Measurements from ENCODE around the gene MYOCOS.
A peak's percentile ranks its signal among the peaks of the same experiment; 100 is the strongest.
"Not testable (repeated sequence)": the region's sequence is repeated elsewhere in the genome, so short reads cannot be mapped to it uniquely, and the experiment has no call there.

MYOCOS gene

GRCh38 chr1:171627020-171627419 lies 5.0 kb downstream of the MYOCOS start:
- DNase-seq: no peak

DNA sequence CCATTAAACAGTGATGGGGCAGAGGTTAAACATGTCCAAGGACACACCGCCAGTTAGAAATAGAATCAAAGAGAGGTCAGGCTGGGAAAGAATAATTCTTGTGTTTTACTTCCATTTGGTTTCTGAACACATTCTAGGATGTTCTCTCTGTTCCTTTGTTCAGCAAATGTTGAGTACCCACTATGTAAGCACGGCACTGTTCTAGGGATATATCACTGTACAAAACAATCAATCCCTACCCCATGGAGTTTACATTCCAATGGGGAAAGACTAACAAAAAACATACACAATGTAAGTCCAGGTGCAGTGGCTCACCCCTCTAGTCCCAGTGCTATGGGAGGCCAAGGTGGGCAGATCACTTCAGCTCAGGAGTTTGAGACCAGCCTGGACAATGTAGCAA lies 6.2 kb downstream of the MYOCOS start:
- DNase-seq: no peak

- no peak for DNase-seq
These were observed 13.6 kb downstream of the MYOCOS start for GRCh38 chr1:171635661-171636060.

DNA sequence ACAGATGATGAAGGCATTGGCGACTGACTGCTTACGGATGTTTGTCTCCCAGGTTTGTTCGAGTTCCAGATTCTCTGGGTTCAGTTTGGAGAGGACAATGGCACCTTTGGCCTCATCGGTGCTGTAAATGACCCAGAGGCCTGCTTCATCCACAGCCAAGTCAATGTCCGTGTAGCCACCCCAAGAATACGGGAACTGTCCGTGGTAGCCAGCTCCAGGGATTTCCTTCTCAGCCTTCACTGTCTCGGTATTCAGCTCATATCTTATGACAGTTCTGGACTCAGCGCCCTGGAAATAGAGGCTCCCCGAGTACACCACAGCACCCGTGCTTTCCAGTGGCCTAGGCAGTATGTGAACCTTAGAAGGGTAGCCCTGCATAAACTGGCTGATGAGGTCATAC lies 14.1 kb downstream of the MYOCOS start:
- DNase-seq: no peak

GRCh38 chr1:171637928-171638576 lies 16.0 kb downstream of the MYOCOS start:
- no peak for DNase-seq

DNA sequence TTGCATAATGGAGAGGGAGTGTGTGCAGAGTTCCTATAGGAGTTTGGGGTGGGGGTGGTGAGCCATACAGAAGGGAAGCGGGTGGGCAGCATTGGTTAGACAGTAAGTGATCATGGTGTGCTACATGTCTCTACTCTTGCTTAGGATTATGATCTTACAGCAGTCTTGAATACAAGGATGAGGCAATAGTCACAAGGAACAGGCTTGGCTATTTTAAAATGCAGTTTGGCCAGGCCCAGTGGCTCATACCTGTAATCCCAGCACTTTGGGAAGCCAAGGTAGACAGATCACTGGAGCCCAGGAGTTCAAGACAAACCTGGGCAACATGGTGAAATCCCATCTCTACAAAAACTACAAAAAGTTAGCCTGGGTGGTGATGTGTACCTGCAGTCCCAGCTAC lies 18.2 kb downstream of the MYOCOS start:
- DNase-seq: no peak

DNA sequence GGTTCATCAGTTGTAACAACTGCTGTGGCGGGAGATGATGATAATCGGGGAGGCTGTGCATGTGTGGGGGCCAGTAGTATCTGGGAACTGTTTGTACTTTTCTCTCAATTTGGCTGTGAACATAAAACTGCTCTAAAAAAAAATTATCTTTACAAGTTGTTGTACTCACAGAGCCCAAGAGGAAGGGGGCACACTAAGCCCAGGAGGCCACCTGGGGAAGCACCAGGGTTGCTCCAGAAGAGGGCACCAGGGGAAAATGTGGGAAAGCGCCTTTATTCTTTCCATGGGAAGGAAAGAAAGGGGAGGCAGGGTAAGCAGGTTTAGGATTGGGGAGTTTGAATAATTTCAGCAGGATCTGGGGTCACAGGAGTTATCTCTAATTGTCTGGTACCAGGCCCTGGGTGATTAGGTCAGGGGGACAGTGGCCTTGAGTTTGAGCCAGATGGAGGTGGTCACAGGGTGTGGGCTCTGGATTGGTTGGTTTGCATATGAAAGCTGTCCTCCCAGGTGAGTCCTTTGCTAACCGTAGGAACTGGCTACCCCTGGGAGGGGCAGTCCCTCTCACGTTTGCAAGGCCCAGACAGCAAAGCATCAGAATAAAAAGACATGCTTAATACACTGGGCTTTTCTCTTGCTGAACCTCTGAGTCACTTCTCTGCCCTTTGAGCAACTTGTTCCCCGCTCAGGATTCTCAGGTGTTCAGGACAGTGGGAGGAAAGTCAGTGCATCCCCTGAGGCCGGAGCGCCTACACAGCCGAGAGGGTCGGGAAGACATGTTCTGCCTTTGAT lies 19.2 kb downstream of the MYOCOS start:
- peak; percentile 68 for DNase-seq

GRCh38 chr1:171642197-171642596 lies 20.2 kb downstream of the MYOCOS start:
- no peak for DNase-seq

DNA sequence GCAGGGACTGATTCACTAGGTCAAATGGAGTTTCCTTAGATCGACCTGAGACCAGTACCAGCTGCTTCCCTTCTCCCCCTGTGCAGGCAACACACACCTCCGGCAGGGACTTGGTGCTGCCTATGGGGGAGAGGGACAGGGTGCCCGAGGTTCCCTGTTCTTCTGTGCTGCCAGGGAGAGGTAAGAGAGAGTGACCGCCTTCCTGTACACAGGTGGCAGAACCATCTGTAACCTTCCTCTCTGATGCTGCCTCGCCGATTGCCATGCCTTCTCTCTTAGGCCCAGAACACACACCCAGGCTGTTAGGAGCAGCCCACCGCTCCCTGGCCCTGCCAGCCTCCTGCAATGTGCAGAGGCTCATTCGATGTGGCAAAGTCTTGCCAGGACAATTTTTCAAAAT lies 21.1 kb downstream of the MYOCOS start:
- no peak for DNase-seq

GRCh38 chr1:171644805-171645483 lies 22.9 kb downstream of the MYOCOS start:
- DNase-seq: peak; percentile 95

DNA sequence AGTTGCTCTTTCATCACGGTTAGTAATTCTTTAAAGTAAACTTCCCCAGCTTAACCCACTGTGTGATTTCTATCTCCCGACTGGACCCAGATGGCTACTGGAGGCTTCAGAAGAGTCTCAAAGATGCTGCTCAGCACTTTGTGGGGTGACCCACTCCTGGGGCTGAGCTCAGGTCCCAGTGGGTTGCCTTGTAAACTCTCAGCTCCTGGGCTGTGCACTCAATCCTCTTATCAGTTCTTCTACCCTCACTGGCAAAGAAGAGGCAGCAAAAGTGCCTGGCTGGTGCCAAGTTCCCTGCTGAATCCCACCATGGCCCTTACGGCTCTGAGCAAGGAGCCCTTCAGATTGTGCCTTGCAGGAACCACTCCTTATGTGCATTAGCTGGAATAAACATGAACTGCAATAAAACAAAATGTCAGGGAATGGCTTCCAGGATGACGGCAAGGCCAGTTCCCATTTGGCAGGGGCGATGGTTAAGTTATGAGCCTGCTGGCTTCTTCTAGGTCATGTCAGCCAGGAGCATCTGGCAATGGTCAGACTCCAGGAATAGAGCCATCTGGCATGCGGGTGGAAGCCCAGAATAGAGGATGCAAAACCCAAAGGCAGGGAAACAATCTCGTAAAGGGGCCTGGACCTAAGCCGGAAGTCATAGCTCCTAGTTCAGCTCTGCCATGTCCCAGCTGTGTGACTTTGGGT lies 23.7 kb downstream of the MYOCOS start:
- DNase-seq: no peak

- no peak for DNase-seq
These were observed 24.2 kb downstream of the MYOCOS start for GRCh38 chr1:171646249-171646560.

DNA sequence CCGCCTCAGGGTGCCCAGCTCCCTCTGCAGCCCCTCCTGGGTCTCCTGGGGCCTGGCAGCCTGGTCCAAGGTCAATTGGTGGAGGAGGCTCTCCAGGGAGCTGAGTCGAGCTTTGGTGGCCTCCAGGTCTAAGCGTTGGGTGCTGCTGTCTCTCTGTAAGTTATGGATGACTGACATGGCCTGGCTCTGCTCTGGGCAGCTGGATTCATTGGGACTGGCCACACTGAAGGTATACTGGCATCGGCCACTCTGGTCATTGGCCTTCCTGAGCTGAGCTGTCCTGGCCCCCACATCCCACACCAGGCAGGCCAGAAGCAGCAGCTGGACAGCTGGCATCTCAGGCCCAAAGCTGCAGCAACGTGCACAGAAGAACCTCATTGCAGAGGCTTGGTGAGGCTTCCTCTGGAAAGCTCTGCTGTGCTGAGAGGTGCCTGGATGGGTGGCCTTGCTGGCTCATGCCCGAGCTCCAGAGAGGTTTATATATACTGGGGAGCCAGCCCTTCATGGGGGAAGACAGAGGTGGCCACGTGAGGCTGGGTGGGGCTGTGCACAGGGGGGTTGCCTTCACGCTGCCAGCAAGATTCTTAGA lies 30.3 kb downstream of the MYOCOS start, which contains the start of gene MYOC:
Gene MYOC (minus strand): TSS at position 455 of the 589 bp plus-strand sequence. CDS start 77 bp downstream, at position 378.
- no peak for DNase-seq

DNA sequence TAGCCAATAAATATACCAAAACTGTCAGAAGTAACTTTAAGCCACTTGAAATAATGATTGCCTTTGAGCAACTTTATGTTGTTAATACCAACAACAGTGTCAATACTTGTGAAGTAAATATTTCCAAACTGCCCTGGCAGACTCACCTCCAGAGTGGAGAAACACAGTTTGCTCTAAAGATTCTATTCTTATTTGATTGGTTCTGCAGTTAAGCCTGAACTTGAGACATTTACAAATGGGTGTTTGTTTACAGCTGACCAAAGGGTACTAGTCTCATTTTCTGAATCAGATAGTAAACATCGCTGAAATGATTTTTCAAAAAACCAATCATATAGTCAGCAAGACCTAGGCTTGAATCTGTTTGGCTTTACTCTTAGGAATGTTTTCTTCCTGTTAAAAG lies 31.8 kb downstream of the MYOCOS start:
- DNase-seq: no peak

DNA sequence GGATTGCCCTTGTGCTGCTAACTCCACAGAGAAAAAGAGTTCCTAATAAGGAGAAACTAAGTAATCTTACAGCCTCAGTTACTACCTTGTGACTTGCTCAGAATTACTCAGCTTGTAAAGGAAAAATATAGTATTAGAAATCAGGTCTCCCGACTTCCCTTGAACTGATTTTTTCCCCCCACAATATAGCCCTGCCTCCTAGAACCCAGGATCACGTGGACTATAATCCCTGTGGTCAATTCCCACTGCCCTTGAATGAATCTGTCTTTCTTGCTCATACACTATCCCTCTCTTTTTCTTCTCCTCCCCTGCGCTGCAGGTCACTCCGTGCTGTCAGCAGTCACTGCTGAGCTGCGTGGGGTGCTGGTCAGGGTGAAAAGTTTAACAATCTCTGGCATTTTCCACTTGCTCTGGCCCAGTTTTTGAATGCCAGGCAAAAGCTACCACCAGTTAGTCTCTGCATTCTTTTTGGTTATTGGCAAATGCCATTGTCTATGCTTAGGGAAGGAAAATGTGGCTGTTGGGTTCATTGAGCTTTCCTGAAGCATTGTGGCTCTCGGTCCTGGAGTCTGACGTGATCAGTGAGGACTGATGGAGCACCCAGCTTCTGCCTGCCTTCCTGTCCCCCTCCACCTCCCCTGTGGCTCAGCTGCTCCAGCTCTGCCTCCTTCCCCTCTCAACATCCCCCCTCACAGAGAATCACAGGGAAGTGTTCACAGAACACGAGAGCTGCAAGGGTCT lies 32.3 kb downstream of the MYOCOS start:
- no peak for DNase-seq

DNA sequence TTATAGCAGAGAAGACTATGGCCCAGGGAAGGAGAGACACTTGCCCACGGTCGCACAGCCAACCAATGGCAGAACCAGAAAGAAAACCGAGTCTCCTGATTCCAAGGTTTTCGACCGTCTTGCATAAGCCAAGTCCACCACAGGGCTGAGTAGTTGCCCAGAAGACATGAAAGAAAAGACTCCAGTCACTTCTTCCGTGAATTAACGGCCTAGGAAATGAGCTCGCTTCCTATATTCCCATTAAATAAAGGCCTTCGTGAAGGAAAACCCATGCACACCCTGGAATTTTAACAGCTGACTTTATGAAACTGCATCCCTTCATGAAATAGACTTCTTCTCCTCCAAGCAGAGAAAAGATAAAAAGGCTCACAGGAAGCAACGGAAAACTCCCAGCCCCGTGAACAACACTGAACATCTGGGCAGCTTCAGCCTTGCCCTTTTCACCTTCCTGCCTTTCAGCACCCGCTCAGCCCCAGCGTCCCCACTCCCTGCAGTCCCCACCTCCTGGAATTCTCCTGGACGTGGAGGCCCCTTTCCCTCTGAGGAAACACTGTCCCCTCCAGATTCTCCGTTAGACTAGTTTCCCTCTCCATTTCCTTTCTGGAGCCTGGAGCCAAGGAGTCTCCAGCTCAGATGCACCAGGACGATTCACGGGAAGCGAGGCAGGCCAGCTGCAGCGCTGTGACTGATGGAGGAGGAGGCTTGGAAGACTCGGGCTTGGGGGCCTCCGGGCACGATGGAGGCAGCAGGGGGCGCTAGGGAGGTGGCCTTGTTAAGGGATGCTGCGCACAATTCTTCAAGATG lies 33.1 kb downstream of the MYOCOS start:
- DNase-seq: peak; percentile 79

DNA sequence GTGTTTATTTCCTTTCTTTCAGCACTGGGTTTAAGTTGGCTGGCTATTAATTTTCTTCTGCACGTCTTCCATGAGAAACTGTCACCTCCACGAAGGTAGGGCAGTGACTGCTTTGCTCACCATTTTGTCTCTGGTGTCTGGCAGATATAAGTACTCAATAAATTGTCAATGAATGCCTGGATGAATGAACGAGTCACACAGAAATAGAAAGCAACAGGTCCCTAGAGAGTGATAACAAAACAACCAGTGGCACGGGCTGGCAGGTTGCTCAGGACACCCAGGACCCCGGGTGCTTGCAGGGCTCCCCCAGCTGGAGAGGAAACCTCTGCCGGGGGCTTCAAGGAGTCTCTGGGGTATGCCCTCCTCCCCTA lies 33.7 kb downstream of the MYOCOS start:
- no peak for DNase-seq

DNA sequence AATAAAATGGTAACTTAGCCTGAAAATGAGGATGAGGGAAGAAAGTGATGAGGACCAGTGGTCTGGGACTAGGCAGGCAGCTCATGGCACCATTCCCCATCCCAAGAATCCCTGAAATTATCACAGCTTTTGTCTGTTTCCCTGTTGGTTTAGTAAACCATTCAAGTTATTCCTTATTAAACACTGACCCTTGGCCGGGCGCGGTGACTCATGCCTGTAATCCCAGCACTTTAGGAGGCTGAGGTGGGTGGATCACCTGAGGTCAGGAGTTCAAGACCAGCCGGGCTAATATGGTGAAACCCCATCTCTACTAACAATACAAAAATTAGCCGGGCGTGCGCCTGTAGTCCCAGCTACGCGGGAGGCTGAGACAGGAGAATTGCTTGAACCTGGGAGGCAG lies 34.2 kb downstream of the MYOCOS start:
- DNase-seq: not testable (repeated sequence)

- no peak for DNase-seq
These were observed 39.1 kb downstream of the MYOCOS start for GRCh38 chr1:171661076-171661650.

- no peak for DNase-seq
These were observed 41.2 kb downstream of the MYOCOS start for GRCh38 chr1:171663036-171663853.

Data from islet precursor cell (in vitro differentiated cells).